Measurements from ENCODE around the gene HLF. TPM values are rescaled to one million over a fixed set of nuclear protein-coding genes. Genes with fewer than 3 reads are reported as not detected.

Gene HLF
- total RNA-seq: 1 to 10 TPM in 2 of 3 donors, under 1 TPM in 1; 0.98 to 1.6 (median 1.0) TPM

DNA sequence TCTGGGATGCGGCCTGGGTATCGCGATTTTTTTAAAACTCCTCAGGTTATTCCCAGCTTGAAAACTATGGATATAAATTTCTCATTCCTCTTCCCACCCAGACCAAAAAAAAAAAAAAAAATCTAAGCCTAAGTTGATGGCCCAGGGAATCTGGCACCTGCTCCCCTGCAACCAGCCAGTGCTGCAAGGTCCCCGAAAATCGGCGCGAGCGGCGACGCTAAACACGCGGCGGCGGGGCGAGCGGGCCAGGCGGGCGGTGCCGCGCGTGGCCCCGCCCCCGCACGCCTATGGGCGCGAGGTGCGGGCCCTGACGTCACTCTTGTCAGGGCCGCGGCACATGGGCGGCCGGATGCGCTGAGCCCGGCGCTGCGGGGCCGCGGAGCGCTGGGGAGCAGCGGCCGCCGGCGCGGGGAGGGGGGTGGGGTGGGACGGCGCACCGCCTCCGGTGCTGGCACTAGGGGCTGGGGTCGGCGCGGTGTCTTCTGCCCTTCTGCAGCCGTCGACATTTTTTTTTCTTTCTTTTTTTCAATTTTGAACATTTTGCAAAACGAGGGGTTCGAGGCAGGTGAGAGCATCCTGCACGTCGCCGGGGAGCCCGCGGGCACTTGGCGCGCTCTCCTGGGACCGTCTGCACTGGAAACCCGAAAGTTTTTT lies at the start of gene HLF:
TSS of gene HLF (plus strand) at position 316 of the 654 bp plus-strand sequence. CDS start 525 bp downstream, outside the sequence.
- peaks cover 19% of the 10 kb centered on the region for H3K4me1 Mint-ChIP-seq (ENCODE audit: low read depth)
- no peaks in the 10 kb centered on the region for H3K36me3 Mint-ChIP-seq (ENCODE audit: insufficient read depth)
- DNase-seq (peak; percentile 69), ATAC-seq (peak; percentile 92 to 93)
- H3K27me3 Mint-ChIP-seq (ENCODE audit: low read depth): peaks cover 55% of the 10 kb centered on the region
- peak within 1 kb of the TSS; percentile 73 for H3K4me3 Mint-ChIP-seq
- peaks cover 5% of the 10 kb centered on the region for H3K9me3 Mint-ChIP-seq

GRCh38 chr17:55215711-55216110 lies 49.0 kb upstream of the HLF start:
- H3K36me3 Mint-ChIP-seq (ENCODE audit: insufficient read depth): no peaks in the 10 kb centered on the region
- ATAC-seq: no peak
- H3K4me1 Mint-ChIP-seq (ENCODE audit: low read depth): peaks cover 3% of the 10 kb centered on the region
- no peaks in the 10 kb centered on the region for H3K27me3 Mint-ChIP-seq (ENCODE audit: low read depth)
- H3K4me3 Mint-ChIP-seq: no peak overlapping the region
- H3K9me3 Mint-ChIP-seq: no peaks in the 10 kb centered on the region
- DNase-seq: no peak

DNA sequence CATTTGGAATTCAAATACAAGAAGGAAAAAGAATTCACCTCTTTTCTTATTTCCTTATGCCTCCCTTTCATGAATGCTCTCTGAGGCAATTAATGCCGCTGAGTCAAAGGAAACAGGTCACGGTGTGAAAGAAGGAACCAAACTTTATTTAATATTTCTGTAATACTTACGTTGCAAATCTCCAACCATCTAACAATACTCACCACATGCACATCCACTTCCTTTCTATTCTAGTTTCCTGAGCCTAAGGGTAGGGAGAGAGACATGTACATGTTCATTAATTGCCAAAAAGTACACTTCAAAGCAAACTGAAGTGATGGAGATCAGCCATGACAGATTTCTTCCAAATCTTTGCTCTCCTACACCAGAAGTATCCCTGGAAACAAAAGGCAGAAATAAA lies 47.9 kb upstream of the HLF start:
- no peak for ATAC-seq
- Mint-ChIP-seq H3K36me3 (ENCODE audit: insufficient read depth) (no peaks in the 10 kb centered on the region), H3K4me1 (ENCODE audit: low read depth) (peaks cover 3% of the 10 kb centered on the region), H3K4me3 (no peak overlapping the region), H3K9me3 (no peaks in the 10 kb centered on the region), H3K27me3 (ENCODE audit: low read depth) (no peaks in the 10 kb centered on the region)
- no peak for DNase-seq

DNA sequence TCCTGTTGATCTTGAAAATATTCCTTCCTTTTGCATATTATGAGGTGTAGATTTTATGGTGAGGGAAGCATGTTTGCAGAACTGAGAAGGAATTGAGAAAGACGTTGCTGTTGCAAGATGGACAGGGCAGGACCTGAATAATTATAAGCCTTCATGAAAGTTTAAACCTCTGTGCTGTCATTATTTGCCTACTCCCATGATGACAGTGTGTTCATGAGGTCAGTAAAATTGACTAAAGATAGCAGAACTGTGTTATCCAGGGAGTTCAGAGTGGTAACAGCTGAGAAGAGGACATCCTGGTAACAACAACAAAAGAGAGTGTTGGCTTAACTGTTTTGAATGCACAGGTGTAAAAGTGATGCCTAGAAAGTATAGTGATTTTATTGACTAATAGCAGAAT lies 45.3 kb upstream of the HLF start:
- DNase-seq (no peak), ATAC-seq (no peak)
- H3K4me1 Mint-ChIP-seq (ENCODE audit: low read depth): peaks cover 3% of the 10 kb centered on the region
- H3K4me3 Mint-ChIP-seq: no peak overlapping the region
- no peaks in the 10 kb centered on the region for H3K36me3 Mint-ChIP-seq (ENCODE audit: insufficient read depth)
- H3K27me3 Mint-ChIP-seq (ENCODE audit: low read depth): no peaks in the 10 kb centered on the region
- H3K9me3 Mint-ChIP-seq: no peaks in the 10 kb centered on the region

- DNase-seq (no peak), ATAC-seq (no peak)
- Mint-ChIP-seq H3K36me3 (ENCODE audit: insufficient read depth) (no peaks in the 10 kb centered on the region), H3K4me1 (ENCODE audit: low read depth) (peaks cover 3% of the 10 kb centered on the region), H3K4me3 (no peak overlapping the region), H3K27me3 (ENCODE audit: low read depth) (no peaks in the 10 kb centered on the region), H3K9me3 (no peaks in the 10 kb centered on the region)
Observed at GRCh38 chr17:55219934-55220333, 44.8 kb upstream of the HLF start.

GRCh38 chr17:55223524-55223923 lies 41.2 kb upstream of the HLF start:
- DNase-seq (no peak), ATAC-seq (no peak)
- H3K9me3 Mint-ChIP-seq: no peaks in the 10 kb centered on the region
- H3K4me3 Mint-ChIP-seq: no peak overlapping the region
- no peaks in the 10 kb centered on the region for H3K4me1 Mint-ChIP-seq (ENCODE audit: low read depth)
- no peaks in the 10 kb centered on the region for H3K27me3 Mint-ChIP-seq (ENCODE audit: low read depth)
- H3K36me3 Mint-ChIP-seq (ENCODE audit: insufficient read depth): no peaks in the 10 kb centered on the region

GRCh38 chr17:55224746-55225145 lies 40.0 kb upstream of the HLF start:
- Mint-ChIP-seq H3K4me3 (no peak overlapping the region), H3K9me3 (no peaks in the 10 kb centered on the region), H3K27me3 (ENCODE audit: low read depth) (no peaks in the 10 kb centered on the region), H3K4me1 (ENCODE audit: low read depth) (no peaks in the 10 kb centered on the region), H3K36me3 (ENCODE audit: insufficient read depth) (no peaks in the 10 kb centered on the region)
- DNase-seq: no peak
- no peak for ATAC-seq

GRCh38 chr17:55225237-55225636 lies 39.5 kb upstream of the HLF start:
- Mint-ChIP-seq H3K27me3 (ENCODE audit: low read depth) (peaks cover 1% of the 10 kb centered on the region), H3K9me3 (no peaks in the 10 kb centered on the region), H3K36me3 (ENCODE audit: insufficient read depth) (no peaks in the 10 kb centered on the region), H3K4me3 (no peak overlapping the region), H3K4me1 (ENCODE audit: low read depth) (no peaks in the 10 kb centered on the region)
- DNase-seq (no peak), ATAC-seq (no peak)

DNA sequence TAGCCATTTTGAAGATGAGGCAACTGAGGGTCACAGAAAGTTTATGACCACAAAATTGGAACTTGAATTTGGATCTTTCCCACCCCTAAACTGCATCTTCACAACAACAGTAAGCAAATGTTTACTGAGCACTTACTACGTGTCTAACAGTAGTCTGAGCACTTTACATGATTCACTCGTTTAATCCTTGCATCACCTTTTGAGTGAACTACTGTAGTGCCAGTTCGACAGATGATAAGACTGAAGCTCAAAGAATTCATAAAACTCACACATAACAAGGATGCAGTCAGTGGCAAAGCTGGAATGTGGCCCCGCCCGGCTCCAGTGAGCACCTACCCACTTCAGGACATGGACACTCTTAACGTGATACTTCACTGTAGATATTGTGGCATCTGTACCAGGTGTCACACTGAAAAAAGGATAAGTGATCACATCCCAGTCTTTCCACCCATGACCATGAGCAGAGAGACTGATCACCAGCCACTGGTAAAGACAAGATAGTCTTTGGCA lies 36.0 kb upstream of the HLF start:
- H3K4me3 Mint-ChIP-seq: no peak overlapping the region
- no peaks in the 10 kb centered on the region for H3K36me3 Mint-ChIP-seq (ENCODE audit: insufficient read depth)
- peaks cover 3% of the 10 kb centered on the region for H3K9me3 Mint-ChIP-seq
- no peak for DNase-seq
- ATAC-seq: no peak
- H3K4me1 Mint-ChIP-seq (ENCODE audit: low read depth): no peaks in the 10 kb centered on the region
- peaks cover 2% of the 10 kb centered on the region for H3K27me3 Mint-ChIP-seq (ENCODE audit: low read depth)

GRCh38 chr17:55229276-55229675 lies 35.5 kb upstream of the HLF start:
- H3K36me3 Mint-ChIP-seq (ENCODE audit: insufficient read depth): no peaks in the 10 kb centered on the region
- H3K9me3 Mint-ChIP-seq: peaks cover 3% of the 10 kb centered on the region
- no peaks in the 10 kb centered on the region for H3K4me1 Mint-ChIP-seq (ENCODE audit: low read depth)
- no peak overlapping the region for H3K4me3 Mint-ChIP-seq
- DNase-seq (no peak), ATAC-seq (no peak)
- peaks cover 2% of the 10 kb centered on the region for H3K27me3 Mint-ChIP-seq (ENCODE audit: low read depth)

- H3K4me1 Mint-ChIP-seq (ENCODE audit: low read depth): no peaks in the 10 kb centered on the region
- peaks cover 3% of the 10 kb centered on the region for H3K9me3 Mint-ChIP-seq
- H3K4me3 Mint-ChIP-seq: no peak overlapping the region
- H3K27me3 Mint-ChIP-seq (ENCODE audit: low read depth): peaks cover 2% of the 10 kb centered on the region
- DNase-seq: no peak
- H3K36me3 Mint-ChIP-seq (ENCODE audit: insufficient read depth): no peaks in the 10 kb centered on the region
- no peak for ATAC-seq
Observed at GRCh38 chr17:55230716-55231115, 34.0 kb upstream of the HLF start.

- Mint-ChIP-seq H3K27me3 (ENCODE audit: low read depth) (peaks cover 2% of the 10 kb centered on the region), H3K4me1 (ENCODE audit: low read depth) (peaks cover 20% of the 10 kb centered on the region), H3K4me3 (no peak overlapping the region), H3K36me3 (ENCODE audit: insufficient read depth) (no peaks in the 10 kb centered on the region), H3K9me3 (peaks cover 3% of the 10 kb centered on the region)
- DNase-seq (no peak), ATAC-seq (no peak)
Observed at GRCh38 chr17:55233840-55234239, 30.9 kb upstream of the HLF start.

- Mint-ChIP-seq H3K9me3 (peaks cover 3% of the 10 kb centered on the region), H3K27me3 (ENCODE audit: low read depth) (peaks cover 8% of the 10 kb centered on the region), H3K4me3 (no peak overlapping the region), H3K4me1 (ENCODE audit: low read depth) (peaks cover 23% of the 10 kb centered on the region), H3K36me3 (ENCODE audit: insufficient read depth) (no peaks in the 10 kb centered on the region)
- DNase-seq (no peak), ATAC-seq (no peak)
Observed at GRCh38 chr17:55236316-55236715, 28.4 kb upstream of the HLF start.

- no peak for DNase-seq
- Mint-ChIP-seq H3K4me1 (ENCODE audit: low read depth) (peaks cover 23% of the 10 kb centered on the region), H3K27me3 (ENCODE audit: low read depth) (peaks cover 14% of the 10 kb centered on the region), H3K4me3 (peak overlapping the region; percentile 64), H3K36me3 (ENCODE audit: insufficient read depth) (no peaks in the 10 kb centered on the region), H3K9me3 (peaks cover 3% of the 10 kb centered on the region)
- ATAC-seq: no peak
Observed at GRCh38 chr17:55237268-55237667, 27.5 kb upstream of the HLF start.

DNA sequence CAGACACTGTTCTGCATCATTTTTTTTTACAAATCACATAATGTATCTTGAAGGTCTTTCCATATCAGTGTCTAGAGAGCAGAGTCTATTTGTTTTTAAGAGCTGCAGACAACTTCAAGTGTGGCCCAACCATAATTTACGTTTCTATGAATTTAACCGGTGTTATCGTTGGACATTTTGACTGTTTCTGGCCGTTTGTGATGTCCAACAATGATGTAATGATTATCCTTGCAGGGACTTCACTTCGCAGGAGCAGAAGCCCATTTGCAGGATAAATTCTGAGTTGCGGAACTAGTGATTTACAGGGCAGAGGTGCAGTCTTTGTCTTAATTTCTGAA lies 26.9 kb upstream of the HLF start:
- no peak for DNase-seq

More for the DNA sequence above, 26.9 kb upstream of the HLF start:
- Mint-ChIP-seq H3K4me1 (ENCODE audit: low read depth) (peaks cover 23% of the 10 kb centered on the region), H3K27me3 (ENCODE audit: low read depth) (peaks cover 14% of the 10 kb centered on the region), H3K36me3 (ENCODE audit: insufficient read depth) (no peaks in the 10 kb centered on the region), H3K9me3 (peaks cover 3% of the 10 kb centered on the region), H3K4me3 (peak overlapping the region; percentile 64)
- no peak for ATAC-seq

All from activated T-cell treated with anti-CD3 and anti-CD28 coated beads, Interleukin-2, amount 50 U/mL, for 4 hours (primary cell).